Left renal cortex interstitium (tissue), 4 donors: ENCODE results near the gene IGF1R. TPM values are rescaled to one million over a fixed set of nuclear protein-coding genes. Genes with fewer than 3 reads are reported as not detected.
A peak's percentile ranks its signal among the peaks of the same experiment; 100 is the strongest.
"Not testable (repeated sequence)": the region's sequence is repeated elsewhere in the genome, so short reads cannot be mapped to it uniquely, and the experiment has no call there.

Experiments
- DNase-seq, 4 donors: peaks; one replicate each; pipeline ENCODE4 v3.0.0-alpha.2; 2013; ENCODE audit warnings: low read depth in 4 of 4, low spot score in 2 of 4, missing footprints in 1 of 4
- polyA plus RNA-seq, 4 donors: library from polyadenylated mRNA; unstranded; fragments of 120-200 nt; gene quantifications; one replicate each; pipeline ENCODE4 v1.2.1, GENCODE V29; 2013; ENCODE audit not compliant: insufficient read length in 4 of 4

The IGF1R gene
- polyA plus RNA-seq, result 10 to 100 TPM; 38.3 to 61.2 (median 50.7) TPM

DNA sequence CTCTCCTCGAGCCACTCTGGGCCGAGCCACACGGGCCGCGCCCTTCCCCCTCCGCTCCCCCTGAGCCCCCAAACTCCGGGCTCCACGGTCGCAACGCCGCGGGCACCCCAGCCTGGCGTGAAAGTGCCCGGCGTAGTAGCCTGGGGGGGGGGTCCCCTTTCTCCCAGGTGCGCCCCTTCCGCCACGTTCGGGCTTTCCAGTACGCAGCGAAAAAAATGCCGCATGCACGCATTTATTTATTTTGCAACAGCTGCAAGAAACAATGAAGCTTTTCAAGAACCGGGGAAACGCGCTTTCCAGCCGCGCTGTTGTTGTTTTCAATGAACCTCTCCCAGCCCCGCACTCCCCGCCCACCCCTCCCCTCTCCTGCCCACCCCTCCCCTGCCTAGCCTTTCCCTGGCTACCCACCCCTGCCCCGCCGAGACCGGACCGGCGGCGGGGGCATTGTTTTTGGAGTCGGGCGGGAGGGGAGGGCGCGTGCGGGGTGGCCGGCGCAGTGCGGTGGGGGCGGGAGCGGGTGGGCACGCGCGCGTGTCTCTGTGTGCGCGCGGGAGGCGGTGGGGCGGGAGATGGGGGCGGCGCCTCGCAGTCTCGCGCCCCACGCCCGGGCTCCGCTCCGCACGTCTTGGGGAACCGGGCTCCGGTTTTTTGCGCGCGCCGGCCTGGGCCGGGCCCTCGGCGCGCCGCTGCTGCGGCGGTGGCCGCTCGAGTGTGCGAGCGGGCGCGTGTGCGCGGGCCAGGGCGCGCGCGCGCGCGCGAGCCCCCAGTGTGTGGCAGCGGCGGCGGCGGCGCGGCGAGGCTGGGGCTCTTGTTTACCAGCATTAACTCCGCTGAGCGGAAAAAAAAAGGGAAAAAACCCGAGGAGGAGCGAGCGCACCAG, at the start of gene IGF1R:
Gene IGF1R (plus strand): TSS at position 766 of the 880 bp plus-strand sequence. CDS start 1,043 bp downstream, outside the sequence.
- DNase-seq, result peak in 3 of 4 donors; percentile 85 to 88 (median 86)

- peak in 2 of 4 donors; percentile 43 to 45 for DNase-seq
Measured at GRCh38 chr15:98599909-98600691, 48.2 kb upstream of the IGF1R start.

DNA sequence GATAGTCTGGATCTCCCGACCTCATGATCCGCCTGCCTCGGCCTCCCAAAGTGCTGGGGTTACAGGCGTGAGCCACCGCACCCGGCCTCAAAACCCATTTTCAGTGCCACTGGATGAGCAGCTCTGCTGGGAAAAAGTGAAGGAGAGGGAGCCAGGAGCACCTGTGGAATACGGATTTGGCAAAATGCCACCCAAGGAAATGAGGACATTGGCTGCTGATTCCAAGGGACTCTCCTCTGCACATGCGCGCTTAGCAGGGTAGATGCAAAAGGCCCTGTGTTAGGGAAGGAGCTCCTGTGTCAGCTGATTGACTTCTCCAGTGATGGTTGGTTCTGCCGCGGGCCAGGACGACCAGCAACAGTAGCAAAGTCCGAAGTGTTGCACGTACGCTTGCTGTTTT, 43.4 kb upstream of the IGF1R start:
- no peak for DNase-seq

GRCh38 chr15:98609144-98609852, 39.0 kb upstream of the IGF1R start:
- peak in 1 of 4 donors; percentile 40 for DNase-seq

GRCh38 chr15:98610991-98611390, 37.3 kb upstream of the IGF1R start:
- no peak for DNase-seq

GRCh38 chr15:98611808-98612207, 36.5 kb upstream of the IGF1R start:
- no peak for DNase-seq

- no peak for DNase-seq
Measured at GRCh38 chr15:98612490-98613110, 35.7 kb upstream of the IGF1R start.

DNA sequence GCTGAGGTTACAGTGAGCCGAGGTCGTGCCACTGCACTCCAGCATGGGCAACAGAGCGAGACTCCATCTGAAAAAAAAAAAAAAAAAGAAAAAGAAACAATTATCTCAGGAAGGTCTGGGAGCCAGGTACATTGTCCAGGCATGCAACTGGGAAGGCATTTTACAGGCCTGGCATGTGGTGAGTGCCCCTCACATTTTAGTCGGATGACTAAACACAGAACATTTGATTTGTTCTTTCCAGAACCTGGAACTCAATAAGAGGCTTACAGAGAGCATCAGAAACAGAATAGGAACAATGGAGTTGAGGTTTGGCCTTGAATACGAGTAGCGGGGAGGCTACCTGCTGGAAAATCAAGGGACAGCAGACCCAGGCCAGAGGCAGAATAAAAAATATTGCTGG, 33.7 kb upstream of the IGF1R start:
- DNase-seq, result no peak

- no peak for DNase-seq
Measured at GRCh38 chr15:98616397-98616796, 31.9 kb upstream of the IGF1R start.

- DNase-seq, result no peak
Measured at GRCh38 chr15:98617328-98617980, 30.9 kb upstream of the IGF1R start.

GRCh38 chr15:98618576-98618975, 29.8 kb upstream of the IGF1R start:
- DNase-seq, result not testable (repeated sequence)

DNA sequence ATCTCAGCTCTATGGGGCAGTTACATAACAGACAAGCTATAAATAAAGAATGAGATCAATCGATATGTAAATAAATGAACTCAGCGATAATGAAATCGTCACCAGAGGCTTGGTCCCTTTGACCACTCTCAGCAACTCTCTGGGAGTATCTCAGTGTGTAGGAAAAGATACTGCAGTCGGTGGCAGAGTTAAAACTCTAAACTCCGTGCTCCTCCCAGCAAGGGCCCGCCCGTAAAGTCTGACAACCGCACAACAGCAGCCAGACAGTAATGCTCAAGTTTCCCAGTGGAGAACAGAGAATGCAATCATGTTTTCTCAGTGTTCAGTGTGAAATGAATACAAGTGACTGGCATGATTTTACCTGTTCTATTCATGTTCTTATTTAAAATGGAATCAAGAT, 28.3 kb upstream of the IGF1R start:
- DNase-seq, result no peak

- no peak for DNase-seq
Measured at GRCh38 chr15:98621021-98621420, 27.3 kb upstream of the IGF1R start.

DNA sequence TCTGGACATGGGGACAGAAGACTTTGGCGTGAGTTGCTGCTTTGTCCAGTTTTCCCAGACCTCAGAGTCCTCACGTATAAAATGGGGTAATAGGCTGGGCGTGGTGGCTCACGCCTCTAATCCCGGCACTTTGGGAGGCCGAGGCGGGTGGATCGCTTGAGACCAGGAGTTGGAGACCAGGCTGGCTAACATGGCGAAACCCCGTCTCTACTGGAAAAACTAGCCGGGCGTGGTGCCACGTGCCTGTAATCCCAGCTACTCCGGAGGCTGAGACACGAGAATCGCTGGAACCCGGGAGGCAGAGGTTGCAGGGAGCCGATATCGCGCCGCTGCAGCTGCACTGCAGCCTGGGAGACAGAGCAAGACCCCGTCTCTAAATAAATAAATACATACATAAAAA, 22.7 kb upstream of the IGF1R start:
- DNase-seq, result no peak

- DNase-seq, result no peak
Measured at GRCh38 chr15:98626153-98626552, 22.2 kb upstream of the IGF1R start.

- no peak for DNase-seq
Measured at GRCh38 chr15:98628216-98628615, 20.1 kb upstream of the IGF1R start.

DNA sequence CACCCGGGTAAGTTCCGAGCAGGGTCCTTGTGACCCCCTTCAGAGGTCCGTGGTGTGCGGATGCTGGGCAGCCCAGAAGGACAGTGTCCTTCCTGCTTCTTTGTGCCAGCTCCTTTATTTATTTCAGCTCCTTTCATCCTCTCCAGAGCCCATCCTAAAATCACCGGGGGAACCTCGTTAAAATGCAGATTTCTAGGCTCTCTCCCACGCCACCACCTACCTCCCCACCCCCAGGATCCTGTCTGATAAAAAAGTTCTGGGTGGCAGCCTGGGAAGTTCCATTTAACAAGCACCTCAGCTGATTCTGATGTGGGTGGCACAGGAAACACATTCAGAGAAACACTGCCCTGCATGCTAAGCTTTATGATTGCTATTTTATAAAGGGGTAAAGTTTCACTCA, 12.5 kb upstream of the IGF1R start:
- no peak for DNase-seq

DNA sequence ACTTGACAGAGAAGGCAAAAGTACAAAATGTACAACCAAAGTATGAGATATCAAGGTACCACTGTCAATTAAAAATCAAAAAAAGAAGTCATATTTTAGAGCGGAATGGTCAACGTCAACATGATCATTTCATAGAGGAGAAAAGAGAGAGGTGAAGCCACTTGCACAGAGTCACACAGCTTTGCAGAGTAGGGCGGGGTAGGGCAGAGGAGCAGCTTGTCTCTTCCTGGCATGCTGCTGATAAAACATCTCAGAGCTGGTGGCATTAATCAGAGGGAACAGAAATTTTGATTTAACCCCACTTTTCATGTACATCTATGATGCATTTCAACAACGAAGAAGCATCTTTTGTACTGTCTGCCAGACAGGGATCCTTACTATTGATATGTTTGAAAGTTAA, 5.2 kb upstream of the IGF1R start:
- DNase-seq, result no peak

DNA sequence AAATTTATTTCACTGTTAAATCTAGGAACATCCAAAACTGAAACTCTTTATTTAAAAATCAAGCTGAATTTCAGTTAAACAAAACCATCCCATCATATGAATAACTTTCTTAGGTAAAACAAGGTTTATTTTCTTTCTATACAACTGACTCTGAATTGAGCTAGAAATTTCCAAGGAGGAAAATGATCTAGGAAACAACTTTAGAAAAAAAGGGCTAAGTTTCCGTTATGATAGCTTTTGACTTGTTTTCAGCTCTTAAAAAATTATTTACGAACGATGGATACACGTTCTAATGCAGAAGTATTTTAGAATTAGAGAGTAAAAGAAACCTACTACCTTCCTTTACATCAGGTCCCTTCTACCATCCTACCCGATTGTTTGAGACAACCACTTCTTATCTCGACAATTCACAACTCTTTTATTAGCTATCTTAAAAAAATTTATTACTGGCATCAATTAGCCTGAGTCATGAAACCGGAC, 1.8 kb upstream of the IGF1R start:
- no peak for DNase-seq
